ENCODE results near the gene ARMH3. TPM values are rescaled to one million over a fixed set of nuclear protein-coding genes. Genes with fewer than 3 reads are reported as not detected.

ARMH3 gene
- total and polyA plus RNA-seq, 10 of the 15 experiments (the other 5 are each of a cell fraction or from before 2014, with no cell fraction given) = 13.0 to 33.0 (median 16.4) TPM

GRCh38 chr10:101901340-101901739, 154.6 kb downstream of the ARMH3 start (continued):
- no peak for TF ChIP-seq CUX1 (IDR thresholded peaks at IDR 0.05; ENCODE audit: insufficient replicate concordance, low read depth, low read length)

GRCh38 chr10:101897633-101898032, 158.3 kb downstream of the ARMH3 start:
- Histone ChIP-seq H3K4me2 (ENCODE audit: control insufficient read depth, insufficient read depth) (no peak overlapping the region), H3K79me2 (ENCODE audit: control insufficient read depth, insufficient read depth, low read length) (peaks cover 3% of the 10 kb centered on the region), H4K20me1 (ENCODE audit: control insufficient read depth, insufficient read depth) (no peaks in the 10 kb centered on the region), H3K4me1 (ENCODE audit: control insufficient read depth, insufficient read depth, low read length) (peaks cover 44% of the 10 kb centered on the region), H3K9me3 (replicated peaks; ENCODE audit: control insufficient read depth, insufficient read depth, low read length) (no peaks in the 10 kb centered on the region), H2AFZ (ENCODE audit: control insufficient read depth, low read depth, low read length) (no peak overlapping the region), H3K9ac (ENCODE audit: control insufficient read depth, insufficient read depth, low read length) (no peak overlapping the region), H3K27me3 (replicated peaks in 1 of 2; ENCODE audit: control insufficient read depth in 2 of 2, insufficient read depth in 2 of 2, low read length in 1 of 2) (no peaks in the 10 kb centered on the region), H3K27ac (ENCODE audit: control insufficient read depth, insufficient read depth) (peak overlapping the region; percentile 29), H3K36me3 (ENCODE audit: control insufficient read depth in 2 of 2, insufficient read depth in 2 of 2, low read length in 1 of 2) (no peaks in the 10 kb centered on the region), H3K4me3 (no peak overlapping the region)
- CTCF ChIA-PET = interaction anchor here (0.6 to 9.4 kb wide), 15 partner anchors 9 to 684 kb away, joined by 3 to 127 read pairs (median 5); no protein-coding TSS in a partner anchor
- SMC1A ChIA-PET (ENCODE audit: uncharacterized antibody, unreplicated experiment) = interaction anchor here (0.7 to 15.5 kb wide), 18 partner anchors 9 to 106 kb away, joined by 3 to 369 read pairs (median 5); no protein-coding TSS in a partner anchor
- intact Hi-C loops (cut with micrococcal nuclease; ENCODE audit: unreplicated experiment) (no loop called here), in situ Hi-C loops (cut with MboI) (no loop called here)
- POLR2A ChIA-PET = interaction anchor here (0.8 to 1.7 kb wide), 12 partner anchors 9 to 155 kb away, joined by 3 to 10 read pairs (median 4); no protein-coding TSS in a partner anchor
- BruUV-seq (replicated peaks) = no TSS peak
- RAD21 ChIA-PET (ENCODE audit: unreplicated experiment) = interaction anchor here (0.8 to 13.6 kb wide), 11 partner anchors 8 to 175 kb away, joined by 3 to 352 read pairs (median 5); partner anchors contain the start of gene KCNIP2
- 65% methylated on average over 4 of the region's 4 CpGs for WGBS (ENCODE audit: insufficient coverage, insufficient replicate concordance, low lambda C conversion rate, missing lambda C conversion rate)
- FAIRE-seq (no peak), DNase-seq (ENCODE audit: low read depth, low spot score) (no peak), ATAC-seq (no peak)
- TF ChIP-seq HDAC6 (IDR thresholded peaks at IDR 0.05; ENCODE audit: unreplicated experiment) (no peak), SUZ12 (IDR thresholded peaks at IDR 0.05; ENCODE audit: unreplicated experiment) (no peak), ZNF687 (IDR thresholded peaks at IDR 0.05) (no peak), E4F1 (IDR thresholded peaks at IDR 0.05; ENCODE audit: borderline replicate concordance, partially characterized antibody) (no peak)
